Activated CD8-positive, alpha-beta memory T cell treated with anti-CD3 and anti-CD28 coated beads, Interleukin-2, amount 10 ng/mL, durations not matched to agents 7 days and 5 days (primary cell): ENCODE data around the gene ACADL. TPM values are rescaled to one million over a fixed set of nuclear protein-coding genes. Genes with fewer than 3 reads are reported as not detected.

Source experiments
- total RNA-seq, 2 experiments: library from RNA; stranded (reverse); gene quantifications; one replicate each; pipeline ENCODE4 v1.2.3, GENCODE V29; 2021

ACADL gene
- total RNA-seq, 2 experiments from 2014 or later = not detected

Other genes starting within 250 kb of the ACADL start
- 10 to 100 TPM; 54.3 to 60.7 TPM for gene RPE, start 222.8 kb downstream of the ACADL start, total RNA-seq
- 1 to 10 TPM; 4.1 to 5.8 TPM for gene KANSL1L, start 54.0 kb downstream of the ACADL start, total RNA-seq
- gene MYL1, start 89.7 kb upstream of the ACADL start, total RNA-seq = not detected